HG03439 (cell line): ENCODE measurements around the gene CD96.
A peak's percentile ranks its signal among the peaks of the same experiment; 100 is the strongest.
"Not testable (repeated sequence)": the region's sequence is repeated elsewhere in the genome, so short reads cannot be mapped to it uniquely, and the experiment has no call there.

ENCODE experiments used
- ATAC-seq: cut with Tn5 transposase; IDR thresholded peaks from one replicate; pipeline ENCODE4 v1.9.1; 2021; ENCODE audit warnings: mild to moderate bottlenecking, moderate library complexity; ENCODE audit not compliant: unreplicated experiment

The CD96 gene

GRCh38 chr3:111668888-111669488 is 127.0 kb downstream of the CD96 start:
- ATAC-seq, result peak; percentile 41

GRCh38 chr3:111669926-111670630 is 128.1 kb downstream of the CD96 start:
- no peak for ATAC-seq

GRCh38 chr3:111672461-111672860 is 130.5 kb downstream of the CD96 start:
- ATAC-seq, result not testable (repeated sequence)

GRCh38 chr3:111675846-111676210 is 133.8 kb downstream of the CD96 start:
- no peak for ATAC-seq

- ATAC-seq, result no peak
Observed at GRCh38 chr3:111676211-111677006, 134.4 kb downstream of the CD96 start.

- ATAC-seq, result no peak
Observed at GRCh38 chr3:111677007-111677392, 135.0 kb downstream of the CD96 start.

- ATAC-seq, result no peak
Observed at GRCh38 chr3:111681661-111682426, 139.8 kb downstream of the CD96 start.

GRCh38 chr3:111684640-111685039 is 142.6 kb downstream of the CD96 start:
- ATAC-seq, result no peak

GRCh38 chr3:111688190-111688800 is 146.3 kb downstream of the CD96 start:
- ATAC-seq, result no peak

GRCh38 chr3:111690242-111690641 is 148.2 kb downstream of the CD96 start:
- peak; percentile 91 for ATAC-seq

GRCh38 chr3:111691293-111691909 is 149.4 kb downstream of the CD96 start:
- no peak for ATAC-seq

GRCh38 chr3:111692593-111693552 is 150.9 kb downstream of the CD96 start:
- no peak for ATAC-seq

- no peak for ATAC-seq
Observed at GRCh38 chr3:111694471-111694870, 152.5 kb downstream of the CD96 start.

- no peak for ATAC-seq
Observed at GRCh38 chr3:111695636-111696117, 153.7 kb downstream of the CD96 start.

- no peak for ATAC-seq
Observed at GRCh38 chr3:111700054-111700453, 158.1 kb downstream of the CD96 start.

- no peak for ATAC-seq
Observed at GRCh38 chr3:111701292-111701906, 159.4 kb downstream of the CD96 start.
